ENCODE measurements around the gene RPL22.

Gene RPL22

DNA sequence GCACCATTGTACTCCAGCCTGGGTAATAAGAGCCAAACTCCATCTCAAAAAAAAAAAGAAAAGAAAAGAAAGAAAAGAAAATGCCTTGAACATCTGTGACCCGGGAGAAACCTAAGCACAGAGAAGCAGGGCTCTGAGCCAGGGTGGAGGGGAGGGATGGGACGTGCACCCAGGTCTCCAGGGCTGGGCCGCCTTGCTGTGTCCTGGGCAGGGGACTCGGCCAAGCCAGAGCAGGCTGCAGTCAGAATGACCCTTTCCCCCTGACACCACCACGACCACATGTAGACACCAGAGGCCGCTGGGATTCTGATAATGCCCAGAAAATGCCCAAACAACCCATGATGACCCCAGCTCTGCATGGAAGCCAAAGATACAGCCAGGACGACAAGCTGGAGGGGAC is 37.1 kb downstream of the RPL22 start:
- TF ChIP-seq FOXP2 (optimal IDR thresholded peaks at IDR 0.05; ENCODE audit: borderline replicate concordance, extremely low read depth, extremely low read length, insufficient read depth) (no peak), POLR2AphosphoS5 (IDR thresholded peaks at IDR 0.05; ENCODE audit: low read depth, low read length) (no peak)

- TF ChIP-seq, protein P1, sequence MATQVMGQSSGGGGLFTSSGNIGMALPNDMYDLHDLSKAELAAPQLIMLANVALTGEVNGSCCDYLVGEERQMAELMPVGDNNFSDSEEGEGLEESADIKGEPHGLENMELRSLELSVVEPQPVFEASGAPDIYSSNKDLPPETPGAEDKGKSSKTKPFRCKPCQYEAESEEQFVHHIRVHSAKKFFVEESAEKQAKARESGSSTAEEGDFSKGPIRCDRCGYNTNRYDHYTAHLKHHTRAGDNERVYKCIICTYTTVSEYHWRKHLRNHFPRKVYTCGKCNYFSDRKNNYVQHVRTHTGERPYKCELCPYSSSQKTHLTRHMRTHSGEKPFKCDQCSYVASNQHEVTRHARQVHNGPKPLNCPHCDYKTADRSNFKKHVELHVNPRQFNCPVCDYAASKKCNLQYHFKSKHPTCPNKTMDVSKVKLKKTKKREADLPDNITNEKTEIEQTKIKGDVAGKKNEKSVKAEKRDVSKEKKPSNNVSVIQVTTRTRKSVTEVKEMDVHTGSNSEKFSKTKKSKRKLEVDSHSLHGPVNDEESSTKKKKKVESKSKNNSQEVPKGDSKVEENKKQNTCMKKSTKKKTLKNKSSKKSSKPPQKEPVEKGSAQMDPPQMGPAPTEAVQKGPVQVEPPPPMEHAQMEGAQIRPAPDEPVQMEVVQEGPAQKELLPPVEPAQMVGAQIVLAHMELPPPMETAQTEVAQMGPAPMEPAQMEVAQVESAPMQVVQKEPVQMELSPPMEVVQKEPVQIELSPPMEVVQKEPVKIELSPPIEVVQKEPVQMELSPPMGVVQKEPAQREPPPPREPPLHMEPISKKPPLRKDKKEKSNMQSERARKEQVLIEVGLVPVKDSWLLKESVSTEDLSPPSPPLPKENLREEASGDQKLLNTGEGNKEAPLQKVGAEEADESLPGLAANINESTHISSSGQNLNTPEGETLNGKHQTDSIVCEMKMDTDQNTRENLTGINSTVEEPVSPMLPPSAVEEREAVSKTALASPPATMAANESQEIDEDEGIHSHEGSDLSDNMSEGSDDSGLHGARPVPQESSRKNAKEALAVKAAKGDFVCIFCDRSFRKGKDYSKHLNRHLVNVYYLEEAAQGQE (IDR thresholded peaks at IDR 0.05; ENCODE audit: insufficient read depth in 1 of 2, low read depth in 2 of 2, low read length in 2 of 2): peak; percentile 54 to 55; a peak in 2 of 4 replicates
- TF ChIP-seq FOXP2 (optimal IDR thresholded peaks at IDR 0.05; ENCODE audit: borderline replicate concordance, extremely low read depth, extremely low read length, insufficient read depth) (peak; percentile 4), POLR2AphosphoS5 (IDR thresholded peaks at IDR 0.05; ENCODE audit: low read depth, low read length) (no peak), TAF1 (IDR thresholded peaks at IDR 0.05; ENCODE audit: borderline replicate concordance, insufficient read depth, low read length) (no peak), SIN3A (IDR thresholded peaks at IDR 0.05; ENCODE audit: borderline replicate concordance, insufficient read depth, low read length) (no peak)
Observed at GRCh38 chr1:6158181-6158580, 41.2 kb downstream of the RPL22 start.

DNA sequence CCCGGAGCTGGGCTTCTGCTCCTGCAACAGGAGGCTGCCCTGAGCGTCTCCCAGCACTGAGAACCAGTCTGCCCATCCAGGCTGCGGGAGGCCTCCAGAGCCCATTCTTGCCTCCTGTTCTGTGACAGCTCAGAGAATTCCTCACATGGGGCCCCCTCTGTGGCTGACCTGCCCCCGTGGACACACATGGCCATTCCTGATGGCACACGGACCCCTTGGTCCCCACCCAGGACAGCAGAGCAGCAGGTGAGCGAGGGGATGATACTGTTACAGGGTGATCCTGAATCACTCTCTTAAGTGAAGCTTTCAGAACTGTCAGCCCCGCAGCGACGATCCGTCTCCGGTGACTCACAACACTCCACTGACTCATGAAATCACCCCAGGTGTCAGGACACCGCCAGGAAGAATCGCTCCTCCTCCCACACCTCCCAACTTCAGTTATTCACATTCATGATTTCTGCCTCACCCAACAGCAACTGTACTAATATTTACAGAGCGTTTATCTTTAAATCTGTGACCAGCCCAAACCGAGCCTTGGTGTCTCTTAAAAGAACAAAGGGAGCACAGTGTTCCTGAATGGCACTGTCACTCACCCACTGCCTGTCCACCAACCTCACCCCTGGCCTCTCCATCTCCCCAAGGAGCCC is 41.7 kb downstream of the RPL22 start:
- TF ChIP-seq FOXP2 (optimal IDR thresholded peaks at IDR 0.05; ENCODE audit: borderline replicate concordance, extremely low read depth, extremely low read length, insufficient read depth) (peak; percentile 14), TAF1 (IDR thresholded peaks at IDR 0.05; ENCODE audit: borderline replicate concordance, insufficient read depth, low read length) (peak; percentile 66; the same call in 1 of the 2 replicates), POLR2AphosphoS5 (IDR thresholded peaks at IDR 0.05; ENCODE audit: low read depth, low read length) (peak; percentile 40; the same call in 1 of the 2 replicates), SIN3A (IDR thresholded peaks at IDR 0.05; ENCODE audit: borderline replicate concordance, insufficient read depth, low read length) (peak; percentile 68; the same call in 1 of the 2 replicates)
- TF ChIP-seq, protein P1 (IDR thresholded peaks at IDR 0.05; ENCODE audit: insufficient read depth in 1 of 2, low read depth in 2 of 2, low read length in 2 of 2): peak; percentile 39 to 66; a peak in 1 of 4 replicates

GRCh38 chr1:6157132-6157527 is 42.3 kb downstream of the RPL22 start:
- TF ChIP-seq SIN3A (IDR thresholded peaks at IDR 0.05; ENCODE audit: borderline replicate concordance, insufficient read depth, low read length): no peak
- TF ChIP-seq FOXP2 (optimal IDR thresholded peaks at IDR 0.05; ENCODE audit: borderline replicate concordance, extremely low read depth, extremely low read length, insufficient read depth): no peak
- TF ChIP-seq, protein P1 (IDR thresholded peaks at IDR 0.05; ENCODE audit: insufficient read depth in 1 of 2, low read depth in 2 of 2, low read length in 2 of 2): no peak
- no peak for TF ChIP-seq TAF1 (IDR thresholded peaks at IDR 0.05; ENCODE audit: borderline replicate concordance, insufficient read depth, low read length)
- no peak for TF ChIP-seq POLR2AphosphoS5 (IDR thresholded peaks at IDR 0.05; ENCODE audit: low read depth, low read length)

GRCh38 chr1:6154525-6155319 is 44.7 kb downstream of the RPL22 start:
- no peak for TF ChIP-seq SIN3A (IDR thresholded peaks at IDR 0.05; ENCODE audit: borderline replicate concordance, insufficient read depth, low read length)
- TF ChIP-seq, protein P1 (IDR thresholded peaks at IDR 0.05; ENCODE audit: insufficient read depth in 1 of 2, low read depth in 2 of 2, low read length in 2 of 2): no peak
- TF ChIP-seq POLR2AphosphoS5 (IDR thresholded peaks at IDR 0.05; ENCODE audit: low read depth, low read length): no peak
- no peak for TF ChIP-seq FOXP2 (optimal IDR thresholded peaks at IDR 0.05; ENCODE audit: borderline replicate concordance, extremely low read depth, extremely low read length, insufficient read depth)
- TF ChIP-seq TAF1 (IDR thresholded peaks at IDR 0.05; ENCODE audit: borderline replicate concordance, insufficient read depth, low read length): no peak

Measured in PFSK-1 (cell line).